GM18526 (cell line): ENCODE measurements around the gene RAB36.

Source experiments
- POLR2A ChIP-seq: IDR thresholded peaks from 3 replicates; pipeline ENCODE4 v1.6.1; 2011; ENCODE audit not compliant: insufficient read length; ENCODE audit errors: extremely low read depth

Gene RAB36

DNA sequence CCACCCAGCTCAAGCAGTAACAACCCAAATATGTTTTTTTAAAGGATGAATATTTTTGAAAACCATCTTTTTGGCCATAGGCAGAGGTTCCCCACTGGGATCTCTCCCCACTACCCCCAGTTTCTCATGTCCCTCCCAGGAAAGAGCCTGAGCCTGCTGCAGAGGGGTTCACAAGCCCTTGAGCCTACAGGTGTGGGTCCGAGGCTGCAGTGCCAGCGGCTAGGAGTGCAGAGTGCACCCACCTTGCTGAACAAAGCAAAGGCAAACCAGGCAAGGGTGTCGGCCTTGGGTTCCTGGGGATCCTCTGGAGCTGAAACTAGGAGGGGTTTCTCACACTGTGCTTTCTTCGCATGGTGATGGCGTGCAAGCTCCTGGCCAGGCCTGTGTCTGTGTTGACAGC lies 40.0 kb upstream of the RAB36 start:
- no peak for TF ChIP-seq POLR2A

- no peak for TF ChIP-seq POLR2A
These were observed 39.4 kb upstream of the RAB36 start for GRCh38 chr22:23105919-23106318.

GRCh38 chr22:23106344-23106743 lies 38.9 kb upstream of the RAB36 start:
- no peak for TF ChIP-seq POLR2A

- TF ChIP-seq POLR2A: no peak
These were observed 38.3 kb upstream of the RAB36 start for GRCh38 chr22:23106906-23107367.

DNA sequence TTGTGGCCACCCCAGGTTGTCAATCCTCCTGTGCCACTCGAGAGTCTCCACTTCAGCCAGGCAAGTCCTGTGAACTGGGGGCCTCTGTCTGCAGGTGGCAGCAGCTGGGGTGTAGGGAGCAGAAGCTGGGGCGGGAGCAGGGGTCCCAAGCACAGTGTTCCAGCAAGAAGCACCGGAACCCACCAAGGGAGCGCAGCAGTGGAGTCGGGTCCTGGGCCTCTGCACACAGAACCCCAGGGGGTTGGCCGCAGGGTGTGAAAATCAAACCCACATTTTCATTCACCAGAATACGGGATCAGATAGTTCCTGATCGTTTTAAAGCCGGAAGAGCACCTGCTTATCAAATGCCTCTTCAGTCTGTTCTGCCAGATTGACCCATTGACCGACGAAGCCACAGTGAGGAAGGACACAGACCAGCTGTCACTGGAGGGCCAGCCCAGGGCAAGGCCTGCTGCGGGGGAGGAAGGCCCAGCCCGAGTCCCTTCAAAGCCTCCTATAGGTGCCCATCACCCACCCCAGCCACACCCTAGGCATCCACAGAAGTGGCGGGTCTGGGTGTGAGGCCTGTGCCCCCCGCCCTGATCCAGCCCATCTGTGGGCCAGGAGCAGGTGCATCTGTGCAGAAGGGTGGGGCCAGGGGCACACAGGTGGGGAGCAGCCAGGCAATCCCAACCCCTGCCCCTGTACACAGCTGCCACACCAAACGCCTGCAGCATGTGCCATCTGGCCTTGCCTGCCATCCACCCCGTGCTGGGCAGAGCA lies 37.6 kb upstream of the RAB36 start:
- no peak for TF ChIP-seq POLR2A

GRCh38 chr22:23108249-23109078 lies 36.8 kb upstream of the RAB36 start:
- no peak for TF ChIP-seq POLR2A

DNA sequence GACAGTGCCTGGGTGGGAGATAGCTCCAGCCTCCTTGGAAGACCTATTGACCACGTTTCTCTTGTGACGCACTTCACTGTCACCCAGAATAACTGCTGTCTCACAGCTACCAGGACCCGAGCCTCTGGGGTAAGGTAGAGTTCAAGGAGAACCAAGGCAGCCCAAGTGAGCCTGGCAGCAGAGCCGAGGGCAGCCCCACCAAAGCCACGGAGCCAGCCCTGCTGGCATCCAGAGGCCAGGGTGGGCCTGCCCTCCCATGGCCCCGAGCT lies 36.3 kb upstream of the RAB36 start:
- TF ChIP-seq POLR2A: no peak

DNA sequence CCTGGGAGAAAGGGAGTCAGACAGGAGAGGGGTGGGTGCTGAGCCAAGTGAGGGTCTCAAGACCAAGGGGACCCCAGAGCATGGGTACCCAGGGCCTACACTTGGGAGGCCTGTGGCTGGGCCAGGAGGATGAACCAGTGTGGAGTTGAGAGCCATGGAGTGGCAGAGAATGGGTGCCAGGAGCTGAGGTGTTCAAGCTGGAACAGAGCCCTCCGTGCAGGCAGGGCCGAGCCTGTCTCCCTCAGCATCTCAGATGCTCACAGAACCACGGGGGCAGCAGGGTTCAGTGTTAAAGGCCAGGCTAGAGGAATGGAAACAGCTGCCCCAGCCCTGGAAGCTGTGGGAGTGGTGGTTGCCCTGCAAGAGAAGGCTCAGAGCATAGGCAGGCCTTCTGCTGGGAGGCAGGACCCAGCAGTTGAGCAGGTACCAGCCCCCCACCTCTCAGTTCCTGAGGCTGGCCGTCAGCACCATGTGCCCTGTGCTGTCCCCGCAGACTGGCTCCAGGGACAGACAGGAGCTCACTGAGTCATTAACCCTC lies 35.8 kb upstream of the RAB36 start:
- no peak for TF ChIP-seq POLR2A

DNA sequence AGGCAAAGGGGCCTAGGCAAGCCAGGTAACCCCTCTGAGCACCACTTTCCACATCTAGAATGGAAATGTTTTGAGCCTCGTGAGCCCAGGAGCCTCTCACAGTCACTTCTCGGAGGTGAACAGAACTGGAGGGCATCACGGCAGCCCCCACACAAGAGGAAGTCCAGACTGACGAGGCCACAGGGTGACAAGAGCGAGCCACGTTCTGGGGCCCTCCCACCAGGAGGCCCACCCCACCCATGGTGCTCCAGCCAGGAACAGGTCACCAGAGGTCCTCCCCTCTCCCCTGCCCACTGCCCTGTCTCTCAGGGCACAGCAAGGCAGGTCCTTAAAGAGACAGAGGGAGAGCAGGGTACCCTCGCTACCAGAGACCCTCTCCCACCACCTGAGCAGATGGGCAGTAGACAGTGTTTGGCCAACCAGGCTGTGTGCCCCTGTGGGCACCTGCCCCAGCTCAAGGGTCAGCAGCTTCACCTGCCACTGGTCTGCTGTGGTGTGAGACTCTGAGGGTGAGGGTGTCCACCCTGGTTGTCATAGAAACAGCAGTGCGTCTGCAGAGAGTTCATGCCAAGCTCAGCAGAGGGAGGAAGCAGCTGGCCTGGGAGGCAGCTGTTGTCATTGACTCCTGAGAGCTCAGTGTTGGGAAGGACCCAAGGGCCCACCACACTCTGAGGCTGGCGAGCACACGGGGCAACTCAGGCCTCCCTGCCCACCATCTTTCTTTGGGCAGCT lies 34.9 kb upstream of the RAB36 start:
- TF ChIP-seq POLR2A: no peak

- no peak for TF ChIP-seq POLR2A
These were observed 34.3 kb upstream of the RAB36 start for GRCh38 chr22:23110922-23111527.

DNA sequence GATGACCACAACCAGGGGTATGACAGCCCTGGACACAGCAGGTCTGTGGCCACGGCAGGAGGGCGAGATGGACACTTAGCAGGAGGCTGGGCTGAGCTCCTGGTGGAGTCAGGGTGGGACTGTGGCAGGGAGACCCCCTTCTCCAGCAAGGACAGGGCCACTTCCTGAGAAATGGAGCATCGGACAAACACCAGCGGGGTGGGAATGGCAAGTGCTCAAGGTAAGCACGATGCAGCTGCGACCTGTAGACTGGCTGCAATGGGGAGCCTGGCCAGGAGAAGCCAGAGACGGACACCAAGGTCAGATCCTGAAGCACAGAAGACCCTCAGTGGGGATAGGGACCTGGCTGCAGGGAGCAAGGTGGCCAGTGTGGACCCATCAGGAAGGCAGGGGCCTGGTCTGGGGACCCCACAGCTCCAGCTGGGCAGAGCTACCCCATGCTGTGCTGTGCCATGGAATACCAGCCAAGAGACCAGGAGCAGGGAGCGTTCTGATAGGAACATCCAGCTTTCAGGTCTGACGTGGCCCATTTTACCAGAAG lies 32.7 kb upstream of the RAB36 start:
- TF ChIP-seq POLR2A: no peak

GRCh38 chr22:23113067-23113846 lies 32.0 kb upstream of the RAB36 start:
- no peak for TF ChIP-seq POLR2A

DNA sequence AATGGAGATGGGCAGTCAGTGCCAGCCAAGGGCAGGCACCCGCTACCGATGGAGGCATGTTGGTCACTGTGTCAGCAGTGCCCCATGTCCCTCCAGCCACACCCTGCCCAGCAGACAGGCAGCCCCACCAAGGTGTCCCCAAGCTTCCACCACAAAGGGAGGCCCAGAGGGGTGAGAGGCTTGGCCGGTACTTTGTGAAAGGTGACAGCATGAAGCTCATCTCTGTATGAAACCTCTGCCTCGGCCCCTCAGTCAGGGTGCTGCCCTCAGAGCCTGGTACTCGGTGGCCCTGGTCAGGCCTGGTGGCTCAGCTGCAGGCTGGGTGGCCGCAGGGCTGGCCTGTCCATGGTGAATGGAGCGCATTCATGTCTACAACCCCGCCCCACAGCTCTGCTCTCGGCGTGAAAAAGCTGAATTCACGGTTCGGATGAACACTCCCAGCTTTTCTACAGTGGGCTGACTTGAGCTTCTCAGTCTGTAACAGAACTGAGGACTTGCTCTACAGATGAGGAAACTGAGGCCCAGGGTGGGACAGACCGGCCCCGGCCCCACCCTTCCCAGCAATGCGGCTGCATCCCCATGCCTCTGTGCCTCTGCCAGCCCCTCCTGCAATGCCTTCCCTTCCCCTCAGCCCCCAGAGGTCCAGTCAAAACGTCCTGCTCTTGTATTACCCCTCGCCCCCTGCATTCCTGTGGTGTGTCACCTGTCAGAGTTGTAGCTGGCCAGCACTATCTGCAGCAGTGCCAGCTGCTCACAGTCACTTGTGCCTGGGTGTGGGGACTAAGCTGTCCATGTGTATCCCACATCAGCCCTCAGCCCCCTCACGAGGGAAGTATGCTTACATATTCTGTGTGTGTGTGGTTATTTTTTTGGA lies 31.2 kb upstream of the RAB36 start:
- TF ChIP-seq POLR2A: no peak
